C4-2B (cell line): Measurements from ENCODE around the gene TSPAN4.

Experiments
- CTCF ChIP-seq: fragments of 450-650 bp; conservative IDR thresholded peaks from 2 replicates; pipeline ENCODE4 v1.5.1; 2017; ENCODE audit warnings: mild to moderate bottlenecking
- ZFX ChIP-seq: fragments of 450-650 bp; IDR thresholded peaks from 2 replicates; pipeline ENCODE4 v1.6.1; 2017

- TF ChIP-seq ZFX (no peak), CTCF (no peak)
Observed at GRCh38 chr11:870127-870413, 27.4 kb downstream of the TSPAN4 start.
